Putamen (tissue), 1 donor: ENCODE data around the gene DNAJC1.
"Not testable (repeated sequence)": the region's sequence is repeated elsewhere in the genome, so short reads cannot be mapped to it uniquely, and the experiment has no call there.

ENCODE experiments used
- DNase-seq: peaks from one replicate; pipeline ENCODE4 v3.0.0-alpha.2; 2016; ENCODE audit warnings: low spot score

Gene DNAJC1

GRCh38 chr10:21899736-21900135 is 103.8 kb downstream of the DNAJC1 start:
- no peak for DNase-seq

- no peak for DNase-seq
Measured at GRCh38 chr10:21895932-21896331, 107.6 kb downstream of the DNAJC1 start.

- DNase-seq = no peak
Measured at GRCh38 chr10:21894648-21895342, 108.7 kb downstream of the DNAJC1 start.

GRCh38 chr10:21891439-21891838 is 112.1 kb downstream of the DNAJC1 start:
- DNase-seq = no peak

GRCh38 chr10:21889477-21890275 is 113.9 kb downstream of the DNAJC1 start:
- DNase-seq = no peak

GRCh38 chr10:21888959-21889358 is 114.6 kb downstream of the DNAJC1 start:
- DNase-seq = no peak

- DNase-seq = no peak
Measured at GRCh38 chr10:21885940-21886339, 117.6 kb downstream of the DNAJC1 start.

GRCh38 chr10:21873198-21873597 is 130.3 kb downstream of the DNAJC1 start:
- DNase-seq = no peak

GRCh38 chr10:21872771-21873170 is 130.8 kb downstream of the DNAJC1 start:
- not testable (repeated sequence) for DNase-seq

GRCh38 chr10:21870849-21871248 is 132.7 kb downstream of the DNAJC1 start:
- DNase-seq = no peak

- DNase-seq = not testable (repeated sequence)
Measured at GRCh38 chr10:21869087-21869486, 134.4 kb downstream of the DNAJC1 start.

- no peak for DNase-seq
Measured at GRCh38 chr10:21860718-21861117, 142.8 kb downstream of the DNAJC1 start.

GRCh38 chr10:21858455-21858854 is 145.1 kb downstream of the DNAJC1 start:
- no peak for DNase-seq

- no peak for DNase-seq
Measured at GRCh38 chr10:21849607-21850006, 153.9 kb downstream of the DNAJC1 start.

GRCh38 chr10:21843645-21844044 is 159.9 kb downstream of the DNAJC1 start:
- no peak for DNase-seq

- DNase-seq = not testable (repeated sequence)
Measured at GRCh38 chr10:21841273-21841672, 162.3 kb downstream of the DNAJC1 start.

GRCh38 chr10:21837487-21837886 is 166.0 kb downstream of the DNAJC1 start:
- not testable (repeated sequence) for DNase-seq

GRCh38 chr10:21834574-21834973 is 169.0 kb downstream of the DNAJC1 start:
- DNase-seq = not testable (repeated sequence)

GRCh38 chr10:21832821-21833130 is 170.8 kb downstream of the DNAJC1 start:
- DNase-seq = no peak

- DNase-seq = no peak
Measured at GRCh38 chr10:21831986-21832820, 171.3 kb downstream of the DNAJC1 start.

GRCh38 chr10:21830037-21830436 is 173.5 kb downstream of the DNAJC1 start:
- DNase-seq = no peak

- no peak for DNase-seq
Measured at GRCh38 chr10:21827308-21827707, 176.2 kb downstream of the DNAJC1 start.

- no peak for DNase-seq
Measured at GRCh38 chr10:21826725-21827124, 176.8 kb downstream of the DNAJC1 start.
